Measurements from ENCODE around the gene EME1.

DNA sequence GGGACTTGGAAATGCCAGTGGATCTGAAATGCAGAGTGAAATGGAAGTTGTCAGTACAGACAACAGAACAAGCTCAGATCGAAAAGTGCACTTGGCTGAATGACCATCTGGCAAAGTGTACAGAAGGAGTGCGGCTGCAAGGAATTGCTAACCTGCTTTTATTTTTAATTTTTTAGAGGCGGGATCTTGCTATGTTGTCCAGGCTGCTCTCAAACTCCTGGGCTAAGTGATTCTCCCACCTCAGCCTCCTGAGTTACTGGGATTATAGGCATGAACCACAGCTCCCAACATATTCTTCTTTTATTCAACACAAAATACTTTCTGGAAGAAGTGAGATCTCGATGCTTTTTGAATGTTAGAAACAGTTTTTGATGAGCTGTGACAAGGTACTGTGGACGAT lies 20.7 kb downstream of the EME1 start:
- TF ChIP-seq, protein P1, sequence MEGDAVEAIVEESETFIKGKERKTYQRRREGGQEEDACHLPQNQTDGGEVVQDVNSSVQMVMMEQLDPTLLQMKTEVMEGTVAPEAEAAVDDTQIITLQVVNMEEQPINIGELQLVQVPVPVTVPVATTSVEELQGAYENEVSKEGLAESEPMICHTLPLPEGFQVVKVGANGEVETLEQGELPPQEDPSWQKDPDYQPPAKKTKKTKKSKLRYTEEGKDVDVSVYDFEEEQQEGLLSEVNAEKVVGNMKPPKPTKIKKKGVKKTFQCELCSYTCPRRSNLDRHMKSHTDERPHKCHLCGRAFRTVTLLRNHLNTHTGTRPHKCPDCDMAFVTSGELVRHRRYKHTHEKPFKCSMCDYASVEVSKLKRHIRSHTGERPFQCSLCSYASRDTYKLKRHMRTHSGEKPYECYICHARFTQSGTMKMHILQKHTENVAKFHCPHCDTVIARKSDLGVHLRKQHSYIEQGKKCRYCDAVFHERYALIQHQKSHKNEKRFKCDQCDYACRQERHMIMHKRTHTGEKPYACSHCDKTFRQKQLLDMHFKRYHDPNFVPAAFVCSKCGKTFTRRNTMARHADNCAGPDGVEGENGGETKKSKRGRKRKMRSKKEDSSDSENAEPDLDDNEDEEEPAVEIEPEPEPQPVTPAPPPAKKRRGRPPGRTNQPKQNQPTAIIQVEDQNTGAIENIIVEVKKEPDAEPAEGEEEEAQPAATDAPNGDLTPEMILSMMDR (IDR thresholded peaks at IDR 0.05; ENCODE audit: low read depth, low read length, poor library complexity, severe bottlenecking): no peak
- TF ChIP-seq EZH2phosphoT487 (IDR thresholded peaks at IDR 0.05; ENCODE audit: borderline replicate concordance, low read length): no peak
